ELF-1 (cell line): ENCODE measurements around the gene MON1B.

ENCODE experiments used
- DNase-seq: peaks from one replicate; pipeline ENCODE4 v3.0.0-alpha.2; 2016; ENCODE audit warnings: low read depth, low spot score

MON1B gene

GRCh38 chr16:77246150-77246549 is 55.2 kb downstream of the MON1B start:
- no peak for DNase-seq

- no peak for DNase-seq
These were observed 59.4 kb downstream of the MON1B start for GRCh38 chr16:77250400-77250799.
